Measurements from ENCODE around the gene GSE1.

GSE1 gene

DNA sequence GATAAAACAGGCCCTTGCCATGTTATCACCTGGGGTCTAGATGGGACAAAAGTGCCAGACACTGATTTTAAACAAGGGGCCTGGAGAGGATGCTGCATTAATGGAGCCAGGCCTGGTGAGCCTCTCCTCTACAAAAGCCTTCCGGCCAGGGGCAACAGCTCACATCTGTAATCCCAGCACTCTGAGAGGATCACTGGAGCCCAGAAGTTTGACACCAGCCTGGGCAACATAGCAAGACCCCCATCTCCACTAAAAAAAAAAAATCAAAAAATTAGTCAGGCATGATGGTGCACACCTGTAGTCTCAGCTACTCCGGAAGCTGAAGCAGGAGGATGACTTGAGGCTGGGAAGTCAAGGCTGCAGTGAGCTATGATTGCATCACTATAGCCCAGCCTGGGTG, 72.1 kb downstream of the GSE1 start:
- TF ChIP-seq, protein P1, sequence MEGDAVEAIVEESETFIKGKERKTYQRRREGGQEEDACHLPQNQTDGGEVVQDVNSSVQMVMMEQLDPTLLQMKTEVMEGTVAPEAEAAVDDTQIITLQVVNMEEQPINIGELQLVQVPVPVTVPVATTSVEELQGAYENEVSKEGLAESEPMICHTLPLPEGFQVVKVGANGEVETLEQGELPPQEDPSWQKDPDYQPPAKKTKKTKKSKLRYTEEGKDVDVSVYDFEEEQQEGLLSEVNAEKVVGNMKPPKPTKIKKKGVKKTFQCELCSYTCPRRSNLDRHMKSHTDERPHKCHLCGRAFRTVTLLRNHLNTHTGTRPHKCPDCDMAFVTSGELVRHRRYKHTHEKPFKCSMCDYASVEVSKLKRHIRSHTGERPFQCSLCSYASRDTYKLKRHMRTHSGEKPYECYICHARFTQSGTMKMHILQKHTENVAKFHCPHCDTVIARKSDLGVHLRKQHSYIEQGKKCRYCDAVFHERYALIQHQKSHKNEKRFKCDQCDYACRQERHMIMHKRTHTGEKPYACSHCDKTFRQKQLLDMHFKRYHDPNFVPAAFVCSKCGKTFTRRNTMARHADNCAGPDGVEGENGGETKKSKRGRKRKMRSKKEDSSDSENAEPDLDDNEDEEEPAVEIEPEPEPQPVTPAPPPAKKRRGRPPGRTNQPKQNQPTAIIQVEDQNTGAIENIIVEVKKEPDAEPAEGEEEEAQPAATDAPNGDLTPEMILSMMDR (IDR thresholded peaks at IDR 0.05), result no peak

DNA sequence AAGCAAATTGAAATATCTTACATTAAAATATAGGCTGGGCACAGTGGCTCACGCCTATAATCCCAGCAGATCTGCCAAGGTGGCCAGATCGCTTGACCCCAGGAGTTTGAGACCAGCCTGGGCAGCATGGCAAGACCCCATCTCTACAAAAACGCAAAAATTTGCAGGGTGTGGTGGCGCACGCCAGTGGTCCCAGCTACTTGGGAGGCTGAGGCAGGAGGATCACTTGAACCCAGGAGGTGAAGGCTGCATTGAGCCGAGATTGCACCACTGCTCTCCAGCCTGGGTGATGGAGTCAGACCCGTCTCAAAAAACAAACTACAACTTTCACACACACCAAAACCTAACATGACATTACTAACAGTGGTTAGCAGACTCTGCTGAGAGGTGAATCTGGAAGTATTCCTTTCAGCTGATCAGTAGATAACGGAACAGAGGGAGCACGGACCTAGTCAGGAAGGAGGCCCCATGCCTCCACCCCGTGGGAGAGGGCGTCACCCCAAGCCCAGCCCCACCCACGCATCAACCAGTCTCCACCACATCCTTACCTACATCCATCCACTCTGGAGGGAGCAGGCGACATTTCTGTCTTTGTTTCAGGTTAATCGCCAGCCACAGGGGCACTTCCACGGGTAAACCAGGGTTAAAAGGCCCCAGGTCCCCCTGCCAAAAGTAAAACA, 73.9 kb downstream of the GSE1 start:
- TF ChIP-seq, protein P1 (IDR thresholded peaks at IDR 0.05), result no peak

DNA sequence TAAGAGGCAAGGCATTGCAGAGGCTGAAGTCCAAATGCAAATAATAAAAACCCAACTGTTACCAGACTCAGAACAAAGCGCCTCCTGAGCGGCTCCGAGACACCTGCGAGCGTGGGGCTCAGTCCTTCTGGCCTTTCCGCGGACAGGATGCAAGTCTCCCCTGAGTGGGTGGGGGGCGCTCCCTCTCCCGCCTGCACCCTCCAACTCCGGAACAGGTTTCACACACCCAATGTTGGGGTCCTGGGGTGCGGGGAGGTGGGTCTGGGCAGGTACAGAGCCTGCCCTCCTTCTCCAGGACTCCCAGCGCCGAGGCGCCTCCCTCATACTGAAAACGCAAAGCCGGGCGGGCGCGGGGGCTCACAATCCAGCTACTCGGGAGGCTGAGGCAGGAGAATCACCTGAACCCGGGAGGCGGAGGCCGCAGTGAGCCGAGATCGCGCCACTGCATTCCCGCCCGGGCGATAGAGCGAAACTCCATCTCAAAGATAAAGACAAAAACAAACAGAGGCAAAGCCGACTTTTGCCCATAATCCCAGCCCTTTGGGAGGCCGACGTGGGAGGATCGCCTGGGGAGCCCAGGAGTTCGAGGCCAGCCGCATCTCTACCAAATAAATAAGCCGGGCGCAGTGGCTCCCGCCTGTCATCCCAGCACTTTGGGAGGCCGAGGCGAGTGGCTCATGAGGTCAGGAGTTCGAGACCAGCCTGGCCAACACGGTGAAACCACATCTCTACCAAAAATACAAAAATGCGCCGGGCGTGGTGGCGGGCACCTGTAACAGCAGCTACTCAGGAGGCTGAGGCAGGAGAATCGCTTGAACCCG, 74.7 kb downstream of the GSE1 start:
- TF ChIP-seq, protein P1 (IDR thresholded peaks at IDR 0.05), result no peak

DNA sequence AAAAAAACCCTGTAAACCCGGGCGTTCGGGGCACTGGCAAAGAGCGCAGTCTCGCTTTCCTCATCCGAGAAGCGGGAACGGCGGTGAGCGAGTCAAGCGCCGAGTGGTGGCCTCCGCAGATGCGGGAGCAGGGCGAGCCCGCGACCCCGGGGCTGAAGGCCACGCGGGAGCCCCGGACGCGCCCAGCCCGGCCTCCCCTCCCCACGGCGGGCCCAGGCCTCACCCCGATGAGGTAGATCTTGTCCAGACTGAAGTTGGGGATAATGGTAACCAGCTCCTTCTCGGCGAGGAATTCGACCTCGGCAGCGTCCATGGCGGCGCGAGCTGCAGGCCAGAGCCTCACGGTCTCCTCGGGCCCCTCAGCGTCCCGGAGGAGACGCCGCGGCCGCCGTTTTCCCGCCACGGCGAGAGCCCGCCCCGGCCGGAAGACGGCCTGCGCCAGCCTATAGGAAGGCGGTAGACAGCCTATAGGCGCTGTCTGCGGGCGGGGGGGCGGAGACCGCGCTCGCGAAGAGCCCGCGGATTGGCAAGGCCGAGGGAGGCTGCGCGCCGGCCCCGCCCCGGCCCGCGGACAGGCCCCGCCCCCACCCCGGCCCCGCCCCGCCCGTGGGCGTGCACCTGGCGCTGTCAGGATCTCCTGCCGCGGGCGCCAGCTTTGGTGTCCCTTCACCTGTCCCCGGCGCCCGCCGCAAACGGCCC, 75.6 kb downstream of the GSE1 start, which contains the start of gene GINS2:
Gene GINS2, minus strand, starts transcription at position 369 of the 699 bp plus-strand sequence. Its CDS starts 56 bp downstream, at position 313.
- TF ChIP-seq, protein P1 (IDR thresholded peaks at IDR 0.05), result no peak

DNA sequence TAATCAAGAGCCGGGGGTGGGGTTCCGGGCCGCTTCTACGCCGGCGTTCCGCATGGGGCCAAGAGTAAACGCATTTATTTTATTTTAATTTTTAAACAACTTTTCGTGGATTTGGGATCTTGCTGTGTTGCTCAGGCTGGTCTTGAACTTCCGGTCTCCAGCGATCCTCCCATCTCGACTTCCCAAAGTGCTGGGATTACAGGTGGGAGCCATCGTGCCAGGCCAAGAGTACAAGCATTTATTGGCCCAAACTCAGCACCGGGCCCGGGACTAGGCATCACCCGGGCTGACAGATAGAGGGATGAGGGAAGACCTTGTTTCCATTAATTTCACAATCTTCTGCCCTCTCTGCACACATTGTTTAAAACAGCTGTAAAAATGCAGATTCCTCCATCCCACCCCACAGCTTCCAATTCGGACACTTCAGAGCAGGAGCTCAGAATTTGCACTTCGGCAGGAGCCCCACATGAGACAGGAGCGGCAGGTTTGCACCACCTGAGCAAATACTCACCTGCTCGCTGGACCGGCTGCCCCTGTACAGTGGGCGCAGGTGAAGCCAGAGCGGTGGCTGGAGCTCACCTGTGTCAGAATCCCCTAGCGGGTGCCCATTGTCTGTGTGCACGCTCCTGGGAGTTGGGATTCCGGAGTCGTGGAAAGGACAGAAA, 76.3 kb downstream of the GSE1 start:
- TF ChIP-seq, protein P1 (IDR thresholded peaks at IDR 0.05), result no peak

DNA sequence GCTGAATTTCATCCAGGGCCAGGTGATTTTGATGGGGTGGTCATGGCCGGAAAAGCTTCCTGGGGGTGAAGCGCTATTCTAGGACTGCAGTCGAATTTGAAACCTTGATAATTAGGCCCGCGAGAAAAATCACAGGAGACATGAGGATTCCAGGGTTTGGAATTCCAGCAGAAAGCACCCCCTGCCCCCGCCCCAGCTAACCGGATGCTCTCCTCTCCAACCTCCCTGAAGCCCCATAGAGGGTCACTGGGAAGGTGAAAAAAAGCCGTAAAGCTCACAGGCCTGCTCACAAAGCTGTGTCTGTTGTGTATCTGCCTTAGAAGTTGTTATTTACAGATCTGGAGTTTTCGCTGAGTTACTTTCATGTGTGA, 76.8 kb downstream of the GSE1 start:
- TF ChIP-seq, protein P1 (IDR thresholded peaks at IDR 0.05), result no peak

DNA sequence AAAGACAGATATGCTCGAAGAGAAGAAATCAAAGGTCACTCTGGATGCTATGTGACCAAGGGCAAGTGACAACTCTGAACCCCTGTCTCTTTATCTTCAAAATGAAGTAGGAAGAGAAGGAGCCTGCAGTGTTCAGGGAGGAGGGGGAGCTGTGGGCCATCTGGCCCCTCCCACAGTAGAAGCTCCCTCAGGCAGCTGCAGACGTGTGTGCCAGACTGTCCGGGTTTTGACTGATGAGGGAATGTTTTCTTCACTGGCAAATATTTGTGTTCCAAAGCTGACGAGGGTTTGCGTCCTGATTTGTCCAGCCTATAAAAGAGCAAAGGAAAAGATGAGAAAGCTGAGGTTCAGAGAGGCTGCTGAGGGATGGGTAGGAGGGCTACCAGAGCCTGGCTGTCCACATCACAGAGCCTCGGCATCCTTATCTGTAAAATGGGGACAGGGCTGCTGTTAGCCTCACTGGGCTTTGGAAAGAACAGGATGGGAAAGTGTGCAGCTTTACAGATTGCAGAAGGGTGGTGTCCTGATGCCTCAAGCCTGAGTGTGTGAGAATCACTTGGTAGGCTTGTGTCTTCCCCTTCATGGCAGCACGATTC, 77.4 kb downstream of the GSE1 start:
- TF ChIP-seq, protein P1 (IDR thresholded peaks at IDR 0.05), result no peak
